Measurements from ENCODE around the gene HAPLN2. TPM values are rescaled to one million over a fixed set of nuclear protein-coding genes. Genes with fewer than 3 reads are reported as not detected.

The HAPLN2 gene
- total RNA-seq, 1 donor from 2014 or later, result 1.4 TPM

- peak overlapping the region; percentile 88 to 90 for H3K27ac ChIP-seq
- DNase-seq (ENCODE audit: low spot score in 2 of 2), result no peak
- peaks cover 43 to 72% of the 10 kb centered on the region in 2 donors for H3K4me1 ChIP-seq
- peak overlapping the region in 1 of 2 donors; percentile 24 for H3K4me3 ChIP-seq
- H3K9me3 ChIP-seq, result no peaks in the 10 kb centered on the region
- TF ChIP-seq, protein P1, sequence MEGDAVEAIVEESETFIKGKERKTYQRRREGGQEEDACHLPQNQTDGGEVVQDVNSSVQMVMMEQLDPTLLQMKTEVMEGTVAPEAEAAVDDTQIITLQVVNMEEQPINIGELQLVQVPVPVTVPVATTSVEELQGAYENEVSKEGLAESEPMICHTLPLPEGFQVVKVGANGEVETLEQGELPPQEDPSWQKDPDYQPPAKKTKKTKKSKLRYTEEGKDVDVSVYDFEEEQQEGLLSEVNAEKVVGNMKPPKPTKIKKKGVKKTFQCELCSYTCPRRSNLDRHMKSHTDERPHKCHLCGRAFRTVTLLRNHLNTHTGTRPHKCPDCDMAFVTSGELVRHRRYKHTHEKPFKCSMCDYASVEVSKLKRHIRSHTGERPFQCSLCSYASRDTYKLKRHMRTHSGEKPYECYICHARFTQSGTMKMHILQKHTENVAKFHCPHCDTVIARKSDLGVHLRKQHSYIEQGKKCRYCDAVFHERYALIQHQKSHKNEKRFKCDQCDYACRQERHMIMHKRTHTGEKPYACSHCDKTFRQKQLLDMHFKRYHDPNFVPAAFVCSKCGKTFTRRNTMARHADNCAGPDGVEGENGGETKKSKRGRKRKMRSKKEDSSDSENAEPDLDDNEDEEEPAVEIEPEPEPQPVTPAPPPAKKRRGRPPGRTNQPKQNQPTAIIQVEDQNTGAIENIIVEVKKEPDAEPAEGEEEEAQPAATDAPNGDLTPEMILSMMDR (IDR thresholded peaks at IDR 0.05), result no peak
- intact Hi-C loops (cut with DNase I), result loop anchor here (5.0 kb wide), 1 partner anchor 162 kb away; the partner anchor contains the start of gene MEF2D
- no peaks in the 10 kb centered on the region for H3K36me3 ChIP-seq
- no peaks in the 10 kb centered on the region for H3K27me3 ChIP-seq
Observed at GRCh38 chr1:156664046-156664766, 45.0 kb downstream of the HAPLN2 start.

- peak overlapping the region; percentile 88 to 90 for H3K27ac ChIP-seq
- no peaks in the 10 kb centered on the region for H3K9me3 ChIP-seq
- intact Hi-C loops (cut with DNase I), result loop anchor here (5.0 kb wide), 1 partner anchor 163 kb away; the partner anchor contains the start of gene MEF2D
- H3K4me3 ChIP-seq, result peak overlapping the region in 1 of 2 donors; percentile 24
- no peaks in the 10 kb centered on the region for H3K27me3 ChIP-seq
- peaks cover 36 to 68% of the 10 kb centered on the region in 2 donors for H3K4me1 ChIP-seq
- TF ChIP-seq, protein P1 (IDR thresholded peaks at IDR 0.05), result no peak
- DNase-seq (ENCODE audit: low spot score in 2 of 2), result peak in 1 of 2 donors; percentile 80
- no peaks in the 10 kb centered on the region for H3K36me3 ChIP-seq
Observed at GRCh38 chr1:156664767-156665411, 45.7 kb downstream of the HAPLN2 start.

- H3K27ac ChIP-seq, result peak overlapping the region; percentile 88 to 90
- intact Hi-C loops (cut with DNase I), result no loop called here
Observed at GRCh38 chr1:156665539-156665938, 46.3 kb downstream of the HAPLN2 start.

GRCh38 chr1:156666862-156667609 is 47.8 kb downstream of the HAPLN2 start:
- intact Hi-C loops (cut with DNase I), result no loop called here
- Histone ChIP-seq H3K4me1 (peaks cover 30 to 52% of the 10 kb centered on the region in 2 donors), H3K4me3 (no peak overlapping the region), H3K27me3 (no peaks in the 10 kb centered on the region), H3K36me3 (peaks cover 0 to 7% of the 10 kb centered on the region in 2 donors), H3K9me3 (no peaks in the 10 kb centered on the region), H3K27ac (peak overlapping the region; percentile 88 to 90)
- no peak for DNase-seq (ENCODE audit: low spot score in 2 of 2)
- TF ChIP-seq, protein P1 (IDR thresholded peaks at IDR 0.05), result no peak

More at GRCh38 chr1:156665539-156665938, 46.3 kb downstream of the HAPLN2 start:
- H3K27me3 ChIP-seq, result no peaks in the 10 kb centered on the region
- no peaks in the 10 kb centered on the region for H3K36me3 ChIP-seq
- peak overlapping the region in 1 of 2 donors; percentile 24 for H3K4me3 ChIP-seq
- H3K4me1 ChIP-seq, result peaks cover 35 to 65% of the 10 kb centered on the region in 2 donors
- H3K9me3 ChIP-seq, result no peaks in the 10 kb centered on the region
- no peak for DNase-seq (ENCODE audit: low spot score in 2 of 2)
- TF ChIP-seq, protein P1 (IDR thresholded peaks at IDR 0.05), result no peak

DNA sequence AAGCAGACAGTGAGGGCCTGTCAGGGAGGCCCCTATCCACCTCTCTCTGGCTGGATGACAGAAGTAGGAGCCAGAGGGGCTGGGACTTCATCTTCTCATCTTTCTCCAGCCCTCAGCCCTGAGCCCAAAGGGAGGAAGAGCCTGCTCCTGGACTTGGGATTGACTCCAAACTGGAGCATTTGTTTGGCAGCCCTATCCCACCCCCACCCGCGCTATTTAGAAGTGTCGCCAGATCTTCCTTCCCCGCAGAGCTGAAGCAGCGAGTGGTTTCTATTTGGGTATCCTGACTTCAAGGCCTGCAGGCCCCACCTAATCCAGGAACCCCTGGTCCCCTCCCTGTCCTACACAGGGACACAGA is 48.4 kb downstream of the HAPLN2 start:
- Histone ChIP-seq H3K9me3 (no peaks in the 10 kb centered on the region), H3K27me3 (no peaks in the 10 kb centered on the region), H3K36me3 (peaks cover 0 to 11% of the 10 kb centered on the region in 2 donors), H3K4me3 (no peak overlapping the region), H3K4me1 (peaks cover 25 to 47% of the 10 kb centered on the region in 2 donors), H3K27ac (peak overlapping the region; percentile 88 to 90)
- no peak for DNase-seq (ENCODE audit: low spot score in 2 of 2)
- intact Hi-C loops (cut with DNase I), result no loop called here
- TF ChIP-seq, protein P1 (IDR thresholded peaks at IDR 0.05), result no peak

All from ascending aorta (tissue), 2 donors.